GM12865 (cell line): ENCODE results near the gene SLC12A7.

Experiments used
- DNase-seq: peaks from one replicate; pipeline ENCODE4 v3.0.0; 2010; ENCODE audit warnings: low read depth
- H3K4me3 ChIP-seq: 2 replicates; pipeline ENCODE4 v1.5.1; 2011; ENCODE audit warnings: mild to moderate bottlenecking, low read depth, low read length, control low read depth
- CTCF ChIP-seq: IDR thresholded peaks from 2 replicates; pipeline ENCODE4 v1.5.1; 2011; ENCODE audit warnings: low read length, control low read depth, low read depth, inconsistent platforms; ENCODE audit not compliant: insufficient read depth; ENCODE audit errors: missing control alignments

SLC12A7 gene

GRCh38 chr5:1005904-1006655, 105.8 kb downstream of the SLC12A7 start:
- no peak overlapping the region for H3K4me3 ChIP-seq
- no peak for DNase-seq
- no peak for TF ChIP-seq CTCF

GRCh38 chr5:1005249-1005851, 106.5 kb downstream of the SLC12A7 start:
- no peak overlapping the region for H3K4me3 ChIP-seq
- TF ChIP-seq CTCF, result no peak
- DNase-seq, result no peak

- DNase-seq, result no peak
- peak; percentile 4 for TF ChIP-seq CTCF
- no peak overlapping the region for H3K4me3 ChIP-seq
These were observed 107.2 kb downstream of the SLC12A7 start for GRCh38 chr5:1004461-1005248.

GRCh38 chr5:1003296-1003937, 108.4 kb downstream of the SLC12A7 start:
- no peak for DNase-seq
- no peak for TF ChIP-seq CTCF
- H3K4me3 ChIP-seq, result no peak overlapping the region

- no peak for DNase-seq
- no peak overlapping the region for H3K4me3 ChIP-seq
- TF ChIP-seq CTCF, result no peak
These were observed 109.0 kb downstream of the SLC12A7 start for GRCh38 chr5:1002836-1003235.

GRCh38 chr5:1002271-1002546, 109.7 kb downstream of the SLC12A7 start:
- no peak for TF ChIP-seq CTCF
- no peak overlapping the region for H3K4me3 ChIP-seq

More at GRCh38 chr5:1002271-1002546, 109.7 kb downstream of the SLC12A7 start:
- no peak for DNase-seq
